Activated naive CD8-positive, alpha-beta T cell treated with anti-CD3 and anti-CD28 coated beads, Interleukin-2, amount 10 ng/mL, durations not matched to agents 7 days and 5 days (primary cell): Measurements from ENCODE around the gene CAPN13. TPM values are rescaled to one million over a fixed set of nuclear protein-coding genes. Genes with fewer than 3 reads are reported as not detected.

Source experiments
- ATAC-seq: fragments of 150-1000 bp; cut with Tn5 transposase; one replicate; pipeline ENCODE4 v1.10.0; 2021; ENCODE audit warnings: low read depth, moderate library complexity
- POLR2A ChIA-PET: fragments of 350-600 bp; sonication (Branson Sonifier 250); formaldehyde crosslinking; loops from one replicate; lab custom pipeline; 2021; ENCODE audit warnings: antibody characterized with exemption; lab: Charles Lee
- DNase-seq: peaks from one replicate; pipeline ENCODE4 v3.0.0; 2021
- H3K27ac Mint-ChIP-seq: one replicate; pipeline ENCODE4 v1.8.0; 2022; ENCODE audit warnings: mild to moderate bottlenecking, mixed read lengths
- H3K27me3 Mint-ChIP-seq: one replicate; pipeline ENCODE4 v1.8.0; 2022; ENCODE audit warnings: mild to moderate bottlenecking, moderate library complexity, mixed read lengths
- H3K36me3 Mint-ChIP-seq: one replicate; pipeline ENCODE4 v1.8.0; 2021; ENCODE audit warnings: mild to moderate bottlenecking, mixed read lengths
- H3K4me1 Mint-ChIP-seq: one replicate; pipeline ENCODE4 v1.8.0; 2021; ENCODE audit warnings: mixed read lengths
- H3K4me3 Mint-ChIP-seq: one replicate; pipeline ENCODE4 v1.8.0; 2022; ENCODE audit warnings: mild to moderate bottlenecking, moderate library complexity, mixed read lengths
- H3K9me3 Mint-ChIP-seq: one replicate; pipeline ENCODE4 v1.8.0; 2021; ENCODE audit warnings: mixed read lengths
- total RNA-seq, 2 experiments: library from RNA; stranded (reverse); gene quantifications; one replicate each; pipeline ENCODE4 v1.2.3, GENCODE V29; 2021

The CAPN13 gene
- total RNA-seq, 2 experiments from 2014 or later: not detected

DNA sequence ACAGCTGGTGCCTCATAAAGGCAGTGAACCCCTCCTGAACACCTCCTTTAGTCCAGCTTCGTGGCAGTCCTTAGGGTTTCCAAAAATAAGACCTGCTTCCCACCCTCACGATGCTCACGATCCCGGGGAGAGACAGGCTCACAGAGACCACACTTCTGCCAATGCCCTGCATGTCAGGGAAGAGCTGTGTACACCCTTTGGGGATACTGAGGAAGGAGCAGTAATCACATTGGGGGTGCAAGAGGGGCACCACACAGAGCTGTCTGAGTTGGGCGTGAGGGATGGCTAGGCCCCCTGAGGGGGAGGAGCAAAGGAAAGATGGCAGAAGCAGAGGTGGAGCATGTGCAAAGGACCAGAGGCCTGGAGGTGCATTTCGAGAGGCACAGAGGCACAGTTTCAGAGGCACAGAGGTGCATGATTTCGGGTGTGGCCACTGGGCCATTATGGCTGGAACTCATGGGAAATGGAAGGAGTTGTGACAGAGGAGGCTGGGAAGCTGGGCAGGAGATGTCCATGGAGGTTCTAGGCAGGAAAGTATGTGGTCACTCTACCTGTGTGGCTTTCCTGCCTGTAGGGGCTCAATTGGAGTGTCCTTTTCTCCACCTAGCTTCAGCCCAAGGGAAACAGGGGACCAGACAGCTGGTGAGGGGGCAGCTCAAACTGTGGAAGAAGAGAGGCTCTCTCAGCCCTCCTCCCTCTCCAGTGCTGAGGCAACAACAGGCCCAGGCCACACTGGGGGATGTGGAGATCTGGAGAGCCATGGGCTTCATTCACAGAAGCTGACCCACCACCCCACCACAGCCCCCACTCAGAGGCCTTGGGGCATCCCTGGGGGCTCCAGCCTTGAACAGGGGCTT, 115.9 kb downstream of the CAPN13 start:
- Mint-ChIP-seq H3K36me3 (no peaks in the 10 kb centered on the region), H3K4me1 (no peaks in the 10 kb centered on the region), H3K27ac (no peak overlapping the region), H3K27me3 (no peaks in the 10 kb centered on the region), H3K9me3 (no peaks in the 10 kb centered on the region), H3K4me3 (no peak overlapping the region)
- POLR2A ChIA-PET: no interaction called here
- ATAC-seq (no peak), DNase-seq (no peak)

- no peaks in the 10 kb centered on the region for H3K9me3 Mint-ChIP-seq
- H3K27me3 Mint-ChIP-seq: peaks cover 2% of the 10 kb centered on the region
- H3K4me3 Mint-ChIP-seq: no peak overlapping the region
- no peak for ATAC-seq
- H3K36me3 Mint-ChIP-seq: no peaks in the 10 kb centered on the region
- no peak overlapping the region for H3K27ac Mint-ChIP-seq
- DNase-seq: no peak
- POLR2A ChIA-PET: no interaction called here
- H3K4me1 Mint-ChIP-seq: no peaks in the 10 kb centered on the region
Observed at GRCh38 chr2:30690126-30690561, 117.1 kb downstream of the CAPN13 start.

DNA sequence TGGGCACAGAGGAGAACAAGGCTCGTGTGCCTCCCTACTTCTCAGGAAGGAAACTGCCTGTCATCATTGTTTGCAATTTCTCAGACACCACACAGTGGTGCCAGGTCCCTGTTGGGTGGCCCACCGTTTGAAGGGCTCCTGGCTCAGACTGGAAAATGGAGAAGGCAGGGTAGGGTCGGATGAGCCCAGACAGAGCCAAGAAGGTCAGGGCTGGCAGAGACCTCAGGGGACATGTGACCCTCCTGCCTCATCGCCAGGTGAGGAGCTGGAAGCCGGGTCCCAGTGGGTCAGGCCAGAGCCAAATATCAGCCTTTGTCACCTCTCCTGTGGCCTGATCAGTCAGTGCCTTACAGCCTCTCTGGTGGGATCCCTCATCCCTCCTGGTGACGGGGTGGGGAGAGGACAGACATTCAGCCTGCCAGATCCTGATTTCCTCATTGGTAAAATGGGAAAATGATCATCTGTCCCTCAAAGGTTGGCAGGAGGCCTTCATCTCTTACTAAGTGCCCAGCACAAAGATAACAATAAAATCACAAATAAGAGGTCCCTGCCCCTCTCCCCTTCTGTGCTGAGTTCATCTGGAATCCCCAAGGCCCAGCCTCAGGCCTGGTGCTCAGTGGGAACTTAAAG, 117.6 kb downstream of the CAPN13 start:
- H3K4me3 Mint-ChIP-seq: no peak overlapping the region
- H3K9me3 Mint-ChIP-seq: no peaks in the 10 kb centered on the region
- ATAC-seq (no peak), DNase-seq (no peak)
- H3K27ac Mint-ChIP-seq: no peak overlapping the region
- H3K36me3 Mint-ChIP-seq: no peaks in the 10 kb centered on the region
- no peaks in the 10 kb centered on the region for H3K4me1 Mint-ChIP-seq
- POLR2A ChIA-PET: no interaction called here
- peaks cover 2% of the 10 kb centered on the region for H3K27me3 Mint-ChIP-seq

DNA sequence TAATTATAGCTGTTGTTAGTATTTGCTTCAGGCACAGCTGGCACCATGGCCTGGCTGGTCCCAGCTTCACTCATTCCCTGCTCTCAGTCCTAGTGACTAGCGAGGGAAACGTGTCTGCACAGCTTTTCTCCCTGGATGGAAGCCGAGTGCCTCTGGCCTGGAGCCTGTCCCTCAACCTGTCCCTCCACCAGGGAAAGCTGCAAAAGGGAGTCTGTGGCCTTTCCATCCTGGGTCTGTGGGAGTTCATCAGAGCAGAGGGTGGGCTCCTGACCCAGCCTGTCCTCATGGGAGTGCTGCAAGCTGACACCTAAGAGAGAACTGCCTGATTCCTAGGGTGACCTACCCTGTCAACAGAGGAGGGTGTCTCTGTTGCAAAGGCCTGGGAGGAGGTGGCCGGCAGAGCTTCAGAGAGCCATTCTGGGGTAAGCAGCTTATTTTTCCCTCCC, 118.3 kb downstream of the CAPN13 start:
- DNase-seq: no peak
- Mint-ChIP-seq H3K36me3 (no peaks in the 10 kb centered on the region), H3K27me3 (peaks cover 2% of the 10 kb centered on the region), H3K4me3 (no peak overlapping the region), H3K9me3 (no peaks in the 10 kb centered on the region), H3K27ac (no peak overlapping the region), H3K4me1 (no peaks in the 10 kb centered on the region)
- POLR2A ChIA-PET: no interaction called here
- ATAC-seq: no peak

DNA sequence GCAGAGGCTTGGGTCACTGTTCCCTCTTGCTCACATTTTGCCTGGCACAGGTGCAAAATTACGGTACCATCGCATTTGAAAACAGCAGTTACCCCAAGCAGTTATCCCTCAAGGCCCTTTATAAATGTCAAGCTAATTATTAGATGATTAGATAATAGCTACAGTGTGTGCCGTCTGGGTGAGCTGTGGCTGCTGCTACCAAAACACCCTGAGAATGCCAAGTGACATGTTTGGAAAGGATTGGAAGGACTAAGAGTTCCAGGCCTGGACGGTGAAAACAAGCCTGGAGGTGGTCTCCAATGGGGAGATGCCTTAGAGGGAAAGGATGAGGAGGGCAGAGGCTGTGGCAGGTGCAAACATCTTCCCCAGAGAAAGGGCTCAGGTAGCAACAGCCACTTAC, 120.6 kb downstream of the CAPN13 start:
- Mint-ChIP-seq H3K36me3 (no peaks in the 10 kb centered on the region), H3K27ac (no peak overlapping the region), H3K4me1 (no peaks in the 10 kb centered on the region), H3K9me3 (no peaks in the 10 kb centered on the region), H3K4me3 (no peak overlapping the region), H3K27me3 (peaks cover 2% of the 10 kb centered on the region)
- POLR2A ChIA-PET: no interaction called here
- no peak for ATAC-seq
- no peak for DNase-seq

GRCh38 chr2:30686000-30686399, 121.2 kb downstream of the CAPN13 start:
- Mint-ChIP-seq H3K36me3 (no peaks in the 10 kb centered on the region), H3K4me1 (no peaks in the 10 kb centered on the region), H3K27ac (no peak overlapping the region), H3K27me3 (peaks cover 2% of the 10 kb centered on the region), H3K4me3 (no peak overlapping the region), H3K9me3 (no peaks in the 10 kb centered on the region)
- DNase-seq (no peak), ATAC-seq (no peak)
- POLR2A ChIA-PET: interaction anchor here (0.6 kb wide), 1 partner anchor 48 kb away, joined by 3 read pairs; no protein-coding TSS in a partner anchor

- ATAC-seq (no peak), DNase-seq (no peak)
- peaks cover 2% of the 10 kb centered on the region for H3K27me3 Mint-ChIP-seq
- H3K4me1 Mint-ChIP-seq: no peaks in the 10 kb centered on the region
- H3K4me3 Mint-ChIP-seq: no peak overlapping the region
- no peak overlapping the region for H3K27ac Mint-ChIP-seq
- H3K36me3 Mint-ChIP-seq: no peaks in the 10 kb centered on the region
- H3K9me3 Mint-ChIP-seq: no peaks in the 10 kb centered on the region
- POLR2A ChIA-PET: no interaction called here
Observed at GRCh38 chr2:30684996-30685395, 122.2 kb downstream of the CAPN13 start.

GRCh38 chr2:30684516-30684915, 122.7 kb downstream of the CAPN13 start:
- Mint-ChIP-seq H3K4me1 (no peaks in the 10 kb centered on the region), H3K27me3 (peaks cover 2% of the 10 kb centered on the region), H3K4me3 (no peak overlapping the region), H3K36me3 (no peaks in the 10 kb centered on the region), H3K27ac (no peak overlapping the region), H3K9me3 (no peaks in the 10 kb centered on the region)
- POLR2A ChIA-PET: no interaction called here
- ATAC-seq: no peak
- DNase-seq: no peak

DNA sequence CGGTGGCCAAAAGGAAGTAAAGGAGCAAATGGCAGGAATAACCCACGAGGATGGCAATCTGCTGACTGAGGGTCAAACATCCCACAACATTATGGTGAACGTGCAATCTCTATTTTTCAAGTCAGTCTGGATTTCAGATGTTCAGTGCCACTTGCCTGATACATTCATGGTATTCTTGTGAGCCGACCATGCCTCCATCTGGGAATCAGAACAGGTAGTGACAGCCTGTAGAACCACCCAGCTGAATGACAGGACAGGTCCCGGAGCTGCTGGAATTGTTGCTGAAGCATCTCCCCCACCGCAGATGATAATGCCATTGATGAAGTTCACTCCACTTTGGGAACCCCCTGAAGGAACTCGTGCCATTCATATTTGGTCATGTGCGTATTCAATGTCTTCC, 123.2 kb downstream of the CAPN13 start:
- H3K9me3 Mint-ChIP-seq: no peaks in the 10 kb centered on the region
- POLR2A ChIA-PET: no interaction called here
- no peaks in the 10 kb centered on the region for H3K36me3 Mint-ChIP-seq
- H3K4me3 Mint-ChIP-seq: no peak overlapping the region
- no peak overlapping the region for H3K27ac Mint-ChIP-seq
- DNase-seq (no peak), ATAC-seq (no peak)
- peaks cover 2% of the 10 kb centered on the region for H3K27me3 Mint-ChIP-seq
- H3K4me1 Mint-ChIP-seq: no peaks in the 10 kb centered on the region

DNA sequence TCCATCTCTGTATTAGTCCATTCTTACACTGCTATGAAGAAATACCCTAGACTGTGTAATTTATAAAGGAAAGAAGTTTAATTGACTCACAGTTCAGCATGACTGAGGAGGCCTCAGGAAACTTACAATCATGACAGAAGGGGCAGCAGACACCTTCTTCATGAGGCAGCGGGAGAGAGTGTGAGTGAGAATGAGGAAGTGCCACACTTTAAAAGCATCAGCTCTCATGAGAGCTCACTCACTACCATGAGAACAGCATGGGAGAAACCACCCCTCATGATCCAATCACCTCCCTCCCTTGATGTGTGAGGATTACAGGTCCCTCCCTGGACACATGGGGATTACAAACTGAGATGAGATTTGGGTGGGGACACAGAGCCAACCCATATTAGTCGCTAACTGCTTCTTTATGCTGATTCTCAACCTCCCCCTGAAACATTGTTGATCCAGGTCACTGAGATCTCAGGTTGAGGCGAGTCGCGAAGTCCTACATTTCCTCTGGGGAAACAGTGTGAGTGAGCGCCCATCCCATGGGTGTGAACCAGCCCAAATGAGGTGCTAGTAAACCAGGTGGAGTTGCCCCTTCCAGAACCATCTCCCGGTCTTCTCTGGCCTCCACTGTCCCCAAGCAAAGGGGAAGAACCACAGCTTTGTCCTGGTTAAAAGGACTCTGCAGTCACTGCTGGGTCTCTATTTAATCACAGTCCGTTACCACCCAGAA, 123.8 kb downstream of the CAPN13 start:
- DNase-seq (no peak), ATAC-seq (no peak)
- H3K27ac Mint-ChIP-seq: no peak overlapping the region
- POLR2A ChIA-PET: no interaction called here
- no peaks in the 10 kb centered on the region for H3K4me1 Mint-ChIP-seq
- no peak overlapping the region for H3K4me3 Mint-ChIP-seq
- H3K36me3 Mint-ChIP-seq: no peaks in the 10 kb centered on the region
- peaks cover 2% of the 10 kb centered on the region for H3K27me3 Mint-ChIP-seq
- no peaks in the 10 kb centered on the region for H3K9me3 Mint-ChIP-seq

- POLR2A ChIA-PET: no interaction called here
- no peak for DNase-seq
- Mint-ChIP-seq H3K27me3 (peaks cover 2% of the 10 kb centered on the region), H3K4me1 (no peaks in the 10 kb centered on the region), H3K27ac (no peak overlapping the region), H3K9me3 (no peaks in the 10 kb centered on the region), H3K36me3 (no peaks in the 10 kb centered on the region), H3K4me3 (no peak overlapping the region)
- ATAC-seq: no peak
Observed at GRCh38 chr2:30681022-30681421, 126.2 kb downstream of the CAPN13 start.

- Mint-ChIP-seq H3K9me3 (no peaks in the 10 kb centered on the region), H3K36me3 (no peaks in the 10 kb centered on the region), H3K4me3 (no peak overlapping the region), H3K27ac (no peak overlapping the region), H3K4me1 (no peaks in the 10 kb centered on the region), H3K27me3 (no peaks in the 10 kb centered on the region)
- ATAC-seq: no peak
- POLR2A ChIA-PET: no interaction called here
- no peak for DNase-seq
Observed at GRCh38 chr2:30680121-30680520, 127.1 kb downstream of the CAPN13 start.

GRCh38 chr2:30679426-30680088, 127.7 kb downstream of the CAPN13 start:
- Mint-ChIP-seq H3K36me3 (no peaks in the 10 kb centered on the region), H3K27me3 (no peaks in the 10 kb centered on the region), H3K4me1 (no peaks in the 10 kb centered on the region), H3K27ac (no peak overlapping the region), H3K9me3 (no peaks in the 10 kb centered on the region), H3K4me3 (no peak overlapping the region)
- POLR2A ChIA-PET: no interaction called here
- ATAC-seq: no peak
- no peak for DNase-seq
